Motor neuron (in vitro differentiated cells): ENCODE data around the gene SOAT2. TPM values are rescaled to one million over a fixed set of nuclear protein-coding genes. Genes with fewer than 3 reads are reported as not detected.
"Not testable (repeated sequence)": the region's sequence is repeated elsewhere in the genome, so short reads cannot be mapped to it uniquely, and the experiment has no call there.

Experiments used
- ATAC-seq, 8 experiments: fragments of 200-7000 bp; cut with Tn5 transposase; replicated peaks in 6 of 8; 2 replicates each; pipeline ENCODE4 v1.8.0; 2021; ENCODE audit warnings: mild to moderate bottlenecking in 8 of 8, moderate library complexity in 8 of 8
- H3K27ac ChIP-seq, 2 donors: fragments of 250-450 bp; sonication (Bioruptor Pico); 2 replicates each; pipeline ENCODE4 v1.9.0; 2021; ENCODE audit warnings: antibody characterized with exemption in 2 of 2, mild to moderate bottlenecking in 2 of 2, moderate library complexity in 1 of 2
- H3K4me1 ChIP-seq, 2 donors: fragments of 250-450 bp; sonication (Bioruptor Pico); replicated peaks in 1 of 2; 2 replicates each; pipeline ENCODE4 v1.6.1; 2021; ENCODE audit warnings: antibody characterized with exemption in 2 of 2, mild to moderate bottlenecking in 2 of 2, moderate library complexity in 1 of 2
- H3K4me3 ChIP-seq, 5 donors: fragments of 250-450 bp; sonication (Bioruptor Pico); 2 replicates each; pipeline ENCODE4 v1.9.0; 2021; ENCODE audit warnings: antibody characterized with exemption in 5 of 5, mild to moderate bottlenecking in 5 of 5, moderate library complexity in 4 of 5
- WGBS, 10 experiments: fragments of 450-650 bp; shearing (Covaris generic); methylation state at CpG; one replicate each; pipeline ENCODE4 v1.0.0; 2022; 5-methylcytosine and 5-hydroxymethylcytosine counted together
- in situ Hi-C, 9 experiments: fragments of 400-800 bp; cut with MboI; loops; one replicate each; pipeline ENCODE4 v1.15.0; 2021; ENCODE audit warnings: low sequenced_read_pairs in 9 of 9, low pct_unique_long_range_greater_than_20kb in 2 of 9; ENCODE audit not compliant: unreplicated experiment in 9 of 9
- total RNA-seq, 8 experiments: library from RNA; unstranded; fragments of 300-600 nt; gene quantifications; 2 replicates each; pipeline versions ENCODE4 v1.2.3 to v1.2.4, GENCODE V29; 2022

Gene SOAT2
- total RNA-seq, 8 experiments from 2014 or later: 1.0 to 1.8 TPM; not detected in 6

DNA sequence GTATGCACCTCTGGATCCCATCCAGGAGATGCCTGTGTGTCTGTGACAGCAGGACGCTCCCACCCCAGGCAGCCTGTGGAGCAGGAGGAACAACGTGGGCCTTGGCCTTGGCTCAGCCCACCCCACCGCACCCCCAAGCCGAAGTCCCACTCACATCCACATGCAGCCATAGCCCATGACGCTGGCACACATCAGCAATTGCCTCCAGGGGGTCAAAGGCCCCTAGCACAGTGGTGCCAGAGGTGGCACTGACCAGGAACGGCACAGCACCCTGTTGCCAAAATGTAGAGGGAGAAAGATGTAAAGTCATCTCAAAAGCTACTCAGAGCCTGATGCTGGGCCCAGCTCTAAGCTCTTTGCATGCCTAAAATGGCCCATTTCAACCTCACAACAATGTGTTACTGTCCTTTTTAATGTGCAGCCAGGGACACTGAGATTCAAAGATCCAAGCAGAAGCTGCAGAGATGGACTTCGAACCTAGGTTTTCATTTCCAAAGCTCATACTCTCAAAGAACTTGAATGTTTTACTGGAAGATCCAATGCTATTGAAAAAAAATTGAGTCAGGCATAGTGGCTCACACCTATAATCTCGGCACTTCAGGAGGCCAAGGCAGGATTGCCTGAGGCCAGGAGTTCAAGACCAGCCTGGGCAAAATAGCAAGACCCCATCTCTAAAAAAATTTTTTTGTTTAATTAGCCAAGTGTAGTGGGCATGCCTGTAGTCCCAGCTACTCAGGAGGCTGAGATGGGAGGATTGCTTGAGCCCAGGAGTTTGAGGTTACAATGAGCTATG, 58.0 kb downstream of the SOAT2 start:
- H3K4me1 ChIP-seq: peaks cover 3 to 4% of the 10 kb centered on the region in 2 donors
- H3K4me3 ChIP-seq: no peak overlapping the region
- ATAC-seq: no peak
- 83 to 100% (median 100%) methylated on average over 1 to 3 of the region's 8 CpGs; no CpG with 5 or more reads in 1 of the 10 experiments for WGBS, 10 experiments
- H3K27ac ChIP-seq: no peak overlapping the region
- in situ Hi-C loops: no loop called here

DNA sequence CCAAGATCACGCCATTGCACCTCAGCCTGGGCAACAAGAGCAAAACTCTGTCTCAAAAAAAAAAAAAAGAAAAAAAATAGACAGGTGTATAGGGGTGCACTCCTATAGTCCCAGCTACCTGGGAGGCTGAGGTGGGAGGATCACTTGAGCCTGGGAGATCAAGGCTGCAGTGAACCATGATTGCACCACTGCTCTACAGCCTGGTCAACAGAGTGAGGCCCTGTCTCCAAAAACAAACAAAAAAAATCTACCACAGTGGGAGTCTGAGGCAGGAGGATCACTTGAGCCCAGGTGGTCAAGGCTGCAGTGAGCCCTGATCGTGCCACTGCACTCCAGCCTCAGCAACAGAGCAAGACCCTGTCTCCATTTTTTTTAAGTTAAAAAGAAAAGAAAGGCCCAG, 59.7 kb downstream of the SOAT2 start:
- H3K4me3 ChIP-seq, H3K27ac ChIP-seq, in situ Hi-C loops, H3K4me1 ChIP-seq, ATAC-seq: not testable (repeated sequence)
- 40 to 100% (median 91%) methylated on average over 1 to 2 of the region's 2 CpGs; no CpG with 5 or more reads in 2 of the 10 experiments for WGBS, 10 experiments

DNA sequence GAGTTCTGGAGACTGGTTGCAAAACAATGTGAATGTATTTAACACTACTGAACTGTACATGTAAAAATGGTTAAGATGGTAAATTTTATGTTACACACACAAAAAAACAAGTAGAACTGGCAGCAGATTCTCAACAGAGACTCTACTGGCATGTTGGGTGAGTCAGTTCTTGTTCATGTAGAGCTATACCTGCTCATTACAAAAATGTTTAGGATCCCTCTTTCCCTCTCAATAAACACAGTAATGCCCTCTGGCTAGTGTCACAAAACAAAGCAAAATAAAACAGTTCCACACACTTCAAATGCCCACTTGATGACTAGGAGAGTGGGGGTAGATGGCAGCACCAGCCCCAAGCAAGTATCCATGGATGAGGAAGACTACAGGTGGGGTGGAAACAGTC, 63.6 kb downstream of the SOAT2 start:
- in situ Hi-C loops: no loop called here
- Histone ChIP-seq H3K27ac (no peak overlapping the region), H3K4me3 (no peak overlapping the region), H3K4me1 (no peaks in the 10 kb centered on the region)
- no peak for ATAC-seq

DNA sequence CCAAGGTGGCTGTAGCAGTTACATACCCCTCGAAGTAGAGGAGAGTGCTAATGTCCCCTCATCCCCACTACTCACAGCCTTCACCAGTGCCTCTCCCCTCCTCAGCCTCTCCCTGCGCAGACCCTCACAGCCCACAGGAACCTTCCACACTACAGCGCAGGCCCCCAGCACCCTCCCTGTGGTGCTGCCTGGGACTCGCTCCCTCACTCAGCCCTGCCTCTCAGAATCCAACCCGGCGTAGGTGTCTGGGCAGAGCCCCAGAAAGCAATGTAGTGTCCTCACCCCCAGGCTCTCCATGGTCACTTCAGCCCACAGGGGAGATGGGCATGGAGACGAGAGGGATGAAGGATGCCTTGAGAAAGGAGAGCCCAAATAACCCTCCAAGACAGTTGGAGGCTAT, 66.4 kb downstream of the SOAT2 start:
- Histone ChIP-seq H3K4me3 (no peak overlapping the region), H3K4me1 (peaks cover under 1 to 2% of the 10 kb centered on the region in 2 donors), H3K27ac (no peak overlapping the region)
- ATAC-seq: no peak
- 92 to 100% (median 94%) methylated on average over 1 to 4 of the region's 7 CpGs; no CpG with 5 or more reads in 4 of the 10 experiments for WGBS, 10 experiments
- in situ Hi-C loops: no loop called here

DNA sequence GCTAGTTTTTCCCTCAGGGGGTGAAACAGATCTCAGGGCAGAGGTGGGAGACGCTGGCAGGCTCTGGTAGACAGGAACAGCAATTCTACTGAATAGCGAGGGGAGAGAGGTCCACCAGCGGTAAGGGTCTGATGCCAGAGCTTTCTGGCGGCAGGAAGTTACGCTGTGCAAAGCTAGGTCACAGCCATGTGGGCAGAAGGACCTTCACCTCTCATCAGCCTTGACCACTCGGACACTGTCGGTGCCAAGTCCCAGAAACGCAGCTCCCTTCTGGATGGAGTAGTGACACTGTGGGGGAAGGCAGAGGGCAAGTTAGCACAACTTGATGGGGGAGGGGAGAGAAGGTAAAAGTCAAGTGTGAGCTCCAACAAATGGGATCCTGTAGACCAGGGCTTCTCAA, 66.9 kb downstream of the SOAT2 start:
- peaks cover 6 to 8% of the 10 kb centered on the region in 2 donors for H3K4me1 ChIP-seq
- no peak overlapping the region for H3K27ac ChIP-seq
- ATAC-seq: no peak
- no peak overlapping the region for H3K4me3 ChIP-seq
- WGBS, 10 experiments: 73 to 100% (median 100%) methylated on average over 2 to 4 of the region's 8 CpGs; no CpG with 5 or more reads in 5 of the 10 experiments
- in situ Hi-C loops: no loop called here

DNA sequence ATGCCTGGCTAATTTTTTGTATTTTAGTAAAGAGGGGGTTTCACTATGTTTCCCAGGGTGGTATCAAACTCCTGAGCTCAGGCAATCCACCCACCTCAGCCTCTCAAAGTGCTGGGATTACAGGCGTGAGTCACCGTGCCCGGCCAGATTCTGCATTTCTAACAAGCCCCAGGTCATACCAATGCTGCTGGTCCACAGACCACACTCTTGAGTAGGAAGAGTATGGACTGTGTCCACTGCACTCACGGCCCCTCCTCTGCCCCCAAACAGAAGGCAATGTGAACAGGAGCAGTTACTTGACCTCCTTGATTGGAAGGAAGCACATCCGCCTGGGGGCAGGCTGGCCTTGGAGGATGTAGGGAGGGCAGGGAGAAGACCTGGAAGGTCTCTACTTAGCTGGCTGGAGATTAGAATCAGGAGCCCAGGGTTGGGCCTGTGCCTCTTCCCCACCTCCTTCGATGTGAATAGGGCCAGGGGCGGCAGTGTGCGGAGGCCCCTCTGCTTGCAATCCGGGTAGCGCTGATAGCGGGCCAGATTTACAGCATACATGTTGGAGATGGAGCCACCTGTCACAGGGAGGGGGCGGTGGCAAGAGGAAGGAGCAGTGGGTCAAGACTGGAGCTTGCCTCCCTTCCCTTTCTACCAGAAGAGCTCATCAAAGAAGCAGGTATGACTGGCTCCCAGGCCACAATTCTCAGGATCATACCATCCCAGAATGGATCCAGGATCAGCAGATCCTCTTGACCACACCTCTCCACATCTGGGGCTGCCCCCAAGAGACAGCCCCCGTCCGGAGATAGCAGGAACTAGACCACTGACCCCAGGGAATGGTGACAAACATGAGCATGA, 67.8 kb downstream of the SOAT2 start:
- Histone ChIP-seq H3K27ac (no peak overlapping the region), H3K4me1 (peaks cover 13 to 14% of the 10 kb centered on the region in 2 donors), H3K4me3 (no peak overlapping the region)
- in situ Hi-C loops: no loop called here
- peak in 2 of 8 experiments; percentile 7 for ATAC-seq
- 40 to 92% (median 79%) methylated on average over 1 to 9 of the region's 14 CpGs; no CpG with 5 or more reads in 4 of the 10 experiments for WGBS, 10 experiments

DNA sequence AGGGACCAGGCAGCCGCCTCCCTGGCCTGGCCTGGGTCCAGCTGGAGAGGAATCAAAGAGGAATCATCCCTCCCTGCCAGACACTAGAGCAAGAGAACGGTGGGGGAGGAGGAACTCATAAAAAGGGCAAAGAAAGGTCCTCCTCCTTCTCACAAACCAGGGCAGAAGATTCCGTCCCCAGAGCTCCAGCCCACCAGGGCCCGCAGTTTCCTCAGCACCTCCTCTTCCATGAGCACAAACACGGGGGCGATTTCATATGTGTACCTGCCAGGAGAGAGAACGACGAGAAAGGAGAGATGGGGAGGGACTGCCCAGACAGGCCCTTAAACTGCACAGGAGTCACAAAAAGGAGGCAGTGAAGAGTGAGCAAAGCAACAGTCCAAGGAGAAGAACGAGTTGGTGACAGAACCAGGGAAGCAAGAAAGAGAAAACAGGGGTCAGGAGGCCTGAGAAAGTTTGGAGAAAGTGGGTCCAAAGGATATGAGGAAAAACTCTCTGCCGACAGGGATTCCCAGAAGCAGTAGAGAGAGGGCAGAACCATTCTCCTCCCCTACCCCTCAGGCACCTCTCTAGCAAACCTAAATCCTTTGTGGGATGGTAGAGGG, 68.5 kb downstream of the SOAT2 start:
- H3K27ac ChIP-seq: no peak overlapping the region
- in situ Hi-C loops: no loop called here
- no peak overlapping the region for H3K4me3 ChIP-seq
- H3K4me1 ChIP-seq: peaks cover 13 to 14% of the 10 kb centered on the region in 2 donors
- WGBS, 10 experiments: 0 to 100% (median 69%) methylated on average over 1 to 6 of the region's 10 CpGs
- ATAC-seq: peak in 3 of 8 experiments; percentile 14 to 42 (median 25)

DNA sequence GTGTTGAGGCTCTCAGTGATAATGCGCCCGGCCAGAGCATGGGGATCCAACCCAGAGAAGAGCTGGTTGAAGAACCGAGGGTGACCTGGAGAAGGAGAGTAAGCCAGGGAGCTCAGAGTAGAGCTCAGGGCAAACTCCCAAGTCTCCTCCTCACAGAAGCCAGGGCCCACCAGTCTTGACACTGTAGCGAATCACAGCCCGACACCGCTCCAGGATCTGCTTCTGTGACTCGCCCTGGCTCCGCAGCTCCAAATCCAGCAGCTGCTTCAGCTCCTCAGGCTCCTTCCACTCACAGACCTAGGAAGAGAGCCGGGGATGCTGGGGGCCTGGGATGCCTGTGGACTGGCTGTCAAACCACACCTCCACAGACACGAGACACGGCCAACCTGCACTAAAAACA, 69.1 kb downstream of the SOAT2 start:
- no peak overlapping the region for H3K27ac ChIP-seq
- 53 to 95% (median 84%) methylated on average over 2 to 8 of the region's 11 CpGs; no CpG with 5 or more reads in 4 of the 10 experiments for WGBS, 10 experiments
- in situ Hi-C loops: no loop called here
- peak in 1 of 8 experiments; percentile 28 for ATAC-seq
- H3K4me1 ChIP-seq: peaks cover 13 to 14% of the 10 kb centered on the region in 2 donors
- H3K4me3 ChIP-seq: no peak overlapping the region

DNA sequence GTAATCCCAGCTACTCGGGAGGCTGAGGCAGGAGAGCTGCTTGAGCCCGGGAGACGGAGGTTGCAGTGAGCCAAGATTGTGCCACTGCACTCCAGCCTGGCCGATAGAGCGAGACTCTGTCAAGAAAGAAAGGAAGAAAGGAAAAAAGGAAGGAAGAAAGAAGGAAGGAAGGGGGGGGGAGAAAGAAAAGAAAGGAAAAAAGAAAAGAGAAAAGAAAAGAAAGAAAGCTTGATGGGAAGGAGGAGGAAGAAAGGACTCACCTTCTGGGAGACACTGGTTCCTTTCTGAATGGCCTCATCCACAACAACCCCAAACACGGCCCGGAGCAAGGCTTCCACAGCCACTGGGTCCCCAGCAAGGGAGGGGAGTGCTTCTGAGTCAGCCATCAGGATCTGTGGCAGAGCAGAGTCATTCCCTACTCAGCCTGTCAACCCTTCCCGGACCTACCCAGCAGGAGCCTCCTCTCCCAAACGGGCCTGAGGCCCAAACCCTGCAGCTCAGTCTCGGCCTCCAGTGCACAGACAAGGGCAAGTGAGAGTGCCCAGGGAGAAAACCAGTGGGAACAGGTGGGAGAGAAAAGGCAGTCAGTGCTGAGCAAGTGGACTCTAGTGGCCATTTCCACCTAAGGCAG, 69.9 kb downstream of the SOAT2 start:
- Histone ChIP-seq H3K27ac (no peak overlapping the region), H3K4me1 (peaks cover 13 to 14% of the 10 kb centered on the region in 2 donors), H3K4me3 (no peak overlapping the region)
- in situ Hi-C loops: no loop called here
- ATAC-seq: peak in 3 of 8 experiments; percentile 45 to 64 (median 45)
- WGBS, 10 experiments: 74 to 100% (median 84%) methylated on average over 3 to 8 of the region's 10 CpGs; no CpG with 5 or more reads in 1 of the 10 experiments

Other genes with a start within 250 kb of the SOAT2 start
- gene KRT8, start 198.4 kb upstream of the SOAT2 start, total RNA-seq: 10 to 100 TPM in 2 of 8 experiments, 1 to 10 TPM in 6; 1.2 to 11.5 (median 8.3) TPM
- 10 to 100 TPM in 4 of 8 experiments, 1 to 10 TPM in 3, under 1 TPM in 1; 0.43 to 88.6 (median 14.6) TPM for gene KRT18, start 154.4 kb upstream of the SOAT2 start, total RNA-seq
- 100 to 1,000 TPM; 367 to 585 (median 537) TPM for gene EIF4B, start 97.0 kb upstream of the SOAT2 start, total RNA-seq
- gene TNS2, start 53.4 kb upstream of the SOAT2 start, total RNA-seq: 10 to 100 TPM in 3 of 8 experiments, 1 to 10 TPM in 5; 3.4 to 24.6 (median 7.6) TPM
- gene SPRYD3, start 24.1 kb upstream of the SOAT2 start, total RNA-seq: 10 to 100 TPM; 10.8 to 40.1 (median 17.9) TPM
- gene IGFBP6, start 5.8 kb upstream of the SOAT2 start, total RNA-seq: 100 to 1,000 TPM in 1 of 8 experiments, 10 to 100 TPM in 1, 1 to 10 TPM in 4, under 1 TPM in 2; 0.41 to 480 (median 1.9) TPM
- gene ZNF740, start 77.2 kb downstream of the SOAT2 start, total RNA-seq: 10 to 100 TPM; 13.8 to 39.8 (median 19.1) TPM
- gene CSAD, start 77.4 kb downstream of the SOAT2 start, total RNA-seq: 100 to 1,000 TPM in 1 of 8 experiments, 10 to 100 TPM in 6, 1 to 10 TPM in 1; 8.0 to 106 (median 27.7) TPM
- gene ITGB7, start 103.8 kb downstream of the SOAT2 start, total RNA-seq: 1 to 10 TPM in 3 of 8 experiments, under 1 TPM in 5; 0.05 to 1.6 (median 0.80) TPM
- gene RARG, start 128.7 kb downstream of the SOAT2 start, total RNA-seq: 10 to 100 TPM in 3 of 8 experiments, 1 to 10 TPM in 4, under 1 TPM in 1; 0.33 to 37.3 (median 4.2) TPM
- 10 to 100 TPM in 3 of 8 experiments, under 1 TPM in 5; 0.50 to 15.2 (median 0.66) TPM for gene ESPL1, start 164.8 kb downstream of the SOAT2 start, total RNA-seq
- 1,000 to 10,000 TPM in 4 of 8 experiments, 100 to 1,000 TPM in 4; 433 to 1,182 (median 923) TPM for gene PFDN5, start 192.1 kb downstream of the SOAT2 start, total RNA-seq
- 100 to 1,000 TPM in 1 of 8 experiments, 10 to 100 TPM in 7; 70.2 to 101 (median 87.1) TPM for gene MYG1, start 196.2 kb downstream of the SOAT2 start, total RNA-seq
- 100 to 1,000 TPM in 1 of 8 experiments, 10 to 100 TPM in 7; 46.8 to 111 (median 64.1) TPM for gene AAAS, start 218.1 kb downstream of the SOAT2 start, total RNA-seq
- gene SP7, start 232.9 kb downstream of the SOAT2 start, total RNA-seq: 1 to 10 TPM in 1 of 8 experiments, under 1 TPM in 7; 0.14 to 1.4 (median 0.24) TPM